Measurements from ENCODE around the gene RICTOR.

The RICTOR gene

GRCh38 chr5:39080597-39081204, 6.5 kb upstream of the RICTOR start:
- no peak for TF ChIP-seq GATA2 (IDR thresholded peaks at IDR 0.05; ENCODE audit: low read depth, low read length)
- TF ChIP-seq GATA3 (IDR thresholded peaks at IDR 0.05; ENCODE audit: low read depth, low read length), result no peak

DNA sequence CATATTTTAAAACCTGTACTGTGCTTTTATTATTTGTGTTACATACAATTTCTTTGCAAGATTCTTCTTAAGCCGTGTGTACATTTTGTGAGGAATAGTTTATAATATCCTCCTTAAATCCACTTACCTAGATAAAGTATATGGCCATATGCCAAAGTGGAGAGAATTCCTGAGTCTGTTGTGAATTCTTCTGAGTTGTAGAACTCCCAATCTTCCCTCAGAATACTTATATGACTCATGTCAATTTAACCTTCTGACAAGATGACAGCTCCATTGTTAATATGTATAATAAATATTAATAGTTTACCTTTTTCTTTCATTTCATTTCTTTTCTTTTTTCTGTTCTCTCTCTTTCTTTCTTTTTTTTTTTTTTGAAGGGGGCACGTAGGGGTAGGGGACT, 6.0 kb upstream of the RICTOR start:
- no peak for TF ChIP-seq GATA3 (IDR thresholded peaks at IDR 0.05; ENCODE audit: low read depth, low read length)
- TF ChIP-seq GATA2 (IDR thresholded peaks at IDR 0.05; ENCODE audit: low read depth, low read length), result no peak

GRCh38 chr5:39079147-39079546, 4.9 kb upstream of the RICTOR start:
- TF ChIP-seq GATA2 (IDR thresholded peaks at IDR 0.05; ENCODE audit: low read depth, low read length), result no peak
- no peak for TF ChIP-seq GATA3 (IDR thresholded peaks at IDR 0.05; ENCODE audit: low read depth, low read length)

DNA sequence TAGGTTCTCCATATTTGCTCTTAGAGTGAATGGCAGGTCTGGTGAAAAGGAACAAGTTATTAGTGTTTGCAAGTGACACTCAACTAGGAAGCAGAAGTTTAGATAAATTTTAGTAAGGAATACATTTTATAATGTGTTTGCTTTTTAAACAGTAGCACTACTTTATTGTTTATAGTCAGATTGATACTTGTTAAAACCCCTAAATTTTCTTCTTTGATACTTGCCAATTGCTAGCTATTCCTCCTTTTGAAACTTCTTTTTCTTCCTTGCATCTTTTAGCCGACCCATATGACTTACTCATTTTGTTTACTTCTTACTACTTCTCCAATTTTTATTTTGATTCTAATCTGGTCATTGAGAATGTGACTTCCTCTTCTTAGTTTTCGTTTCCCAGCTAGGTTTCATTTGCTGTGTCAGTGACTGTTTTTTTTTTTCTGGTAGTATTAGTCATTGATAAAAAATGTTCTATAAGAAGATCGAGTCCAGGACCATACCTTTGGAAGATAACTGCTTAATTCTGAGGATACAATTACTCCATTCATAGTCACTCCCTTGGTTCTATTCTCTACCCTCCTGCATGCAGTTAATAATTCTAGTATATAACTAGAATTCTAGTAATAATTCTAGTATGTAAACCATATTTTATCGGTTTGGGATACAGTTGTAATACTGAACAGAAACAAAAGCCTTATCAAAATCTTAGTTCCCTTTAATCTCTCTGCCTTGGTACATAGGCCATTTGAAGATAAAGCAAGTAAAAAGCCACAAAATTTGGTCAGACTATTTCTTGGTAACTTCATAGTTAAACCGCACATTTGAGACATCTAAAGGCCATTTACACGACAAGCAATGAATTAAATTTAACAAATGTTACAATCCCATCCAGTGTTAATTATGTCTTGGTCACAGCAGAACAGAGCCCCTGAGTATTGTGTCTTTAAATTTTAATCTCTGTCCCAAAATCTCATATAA, 2.8 kb upstream of the RICTOR start:
- no peak for TF ChIP-seq GATA3 (IDR thresholded peaks at IDR 0.05; ENCODE audit: low read depth, low read length)
- no peak for TF ChIP-seq GATA2 (IDR thresholded peaks at IDR 0.05; ENCODE audit: low read depth, low read length)

GRCh38 chr5:39076101-39076756, 2.0 kb upstream of the RICTOR start:
- TF ChIP-seq GATA2 (IDR thresholded peaks at IDR 0.05; ENCODE audit: low read depth, low read length) (no peak), GATA3 (IDR thresholded peaks at IDR 0.05; ENCODE audit: low read depth, low read length) (no peak)

DNA sequence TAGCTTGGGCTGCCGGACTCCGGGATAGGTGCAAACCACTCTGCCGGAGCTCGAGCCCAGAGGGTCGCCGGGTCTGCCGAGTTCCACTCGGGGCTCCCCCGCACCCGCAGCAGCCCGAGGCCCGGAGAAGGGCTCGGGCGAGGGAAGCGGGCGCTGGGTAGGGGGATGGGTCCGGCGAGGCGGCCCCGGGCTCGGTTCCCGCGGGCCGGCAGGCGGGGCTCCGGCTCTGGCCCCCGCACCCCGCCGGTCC, 507 bp downstream of the RICTOR start:
- TF ChIP-seq GATA3 (IDR thresholded peaks at IDR 0.05; ENCODE audit: low read depth, low read length) (no peak), GATA2 (IDR thresholded peaks at IDR 0.05; ENCODE audit: low read depth, low read length) (no peak)

DNA sequence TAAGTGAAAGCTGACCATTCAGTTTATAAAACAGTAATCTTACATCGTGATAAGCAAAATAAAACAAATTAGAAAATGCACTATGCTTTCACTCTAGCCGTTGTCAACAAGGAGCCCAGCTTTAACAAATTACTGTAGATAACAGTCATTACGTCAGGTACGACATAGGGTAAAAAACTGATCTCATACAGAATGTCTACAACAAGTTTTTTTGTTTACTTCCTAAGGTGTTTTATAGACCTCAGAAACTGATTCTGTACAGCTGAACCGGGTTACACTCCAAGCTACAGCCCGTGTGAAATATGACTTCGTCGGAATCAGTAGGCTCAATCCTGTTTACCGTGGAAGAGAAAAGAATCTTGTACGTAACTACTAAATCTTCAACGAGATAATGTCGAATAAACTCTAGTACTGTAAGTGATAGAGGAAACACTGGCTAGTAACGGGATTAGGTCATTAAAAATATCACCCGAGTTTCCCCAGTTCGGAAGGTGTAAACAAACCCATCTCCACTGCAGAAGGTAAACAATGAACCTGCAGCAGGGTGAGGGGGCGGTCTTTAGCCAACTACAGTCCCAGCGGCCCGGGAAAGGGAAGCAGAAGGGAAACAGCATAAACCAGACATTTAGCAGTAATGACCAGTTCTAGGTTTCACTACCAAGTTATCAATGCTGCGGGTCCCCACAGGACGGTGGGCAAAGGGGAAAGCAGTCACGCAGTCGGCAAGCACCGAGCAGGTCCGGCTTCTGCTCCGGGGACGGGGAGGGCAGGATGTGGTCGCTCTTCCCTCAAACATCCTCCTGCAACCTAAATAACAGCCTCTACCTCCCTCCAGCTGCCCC, 1.1 kb downstream of the RICTOR start:
- TF ChIP-seq GATA2 (IDR thresholded peaks at IDR 0.05; ENCODE audit: low read depth, low read length) (no peak), GATA3 (IDR thresholded peaks at IDR 0.05; ENCODE audit: low read depth, low read length) (no peak)

GRCh38 chr5:39068099-39068498, 6.1 kb downstream of the RICTOR start:
- TF ChIP-seq GATA2 (IDR thresholded peaks at IDR 0.05; ENCODE audit: low read depth, low read length), result no peak
- TF ChIP-seq GATA3 (IDR thresholded peaks at IDR 0.05; ENCODE audit: low read depth, low read length), result no peak

DNA sequence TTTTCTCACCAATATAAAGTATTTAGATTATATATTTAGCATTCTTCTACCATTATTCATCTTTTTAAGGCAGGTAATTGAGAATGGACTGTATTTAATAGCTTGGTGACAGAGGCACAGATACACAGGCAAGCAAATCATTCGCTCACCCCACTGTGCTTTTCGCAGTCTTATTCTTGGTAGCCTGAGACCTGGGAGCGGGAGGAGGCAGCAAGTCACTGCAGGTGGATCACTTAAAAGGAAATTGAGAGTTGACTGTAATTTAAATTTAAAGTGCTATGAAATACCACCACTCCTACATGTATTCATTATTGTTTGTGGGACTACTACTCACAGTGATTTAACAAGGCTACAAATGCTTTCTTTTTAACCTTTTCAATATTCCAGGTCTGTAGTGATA, 9.7 kb downstream of the RICTOR start:
- no peak for TF ChIP-seq GATA3 (IDR thresholded peaks at IDR 0.05; ENCODE audit: low read depth, low read length)

DNA sequence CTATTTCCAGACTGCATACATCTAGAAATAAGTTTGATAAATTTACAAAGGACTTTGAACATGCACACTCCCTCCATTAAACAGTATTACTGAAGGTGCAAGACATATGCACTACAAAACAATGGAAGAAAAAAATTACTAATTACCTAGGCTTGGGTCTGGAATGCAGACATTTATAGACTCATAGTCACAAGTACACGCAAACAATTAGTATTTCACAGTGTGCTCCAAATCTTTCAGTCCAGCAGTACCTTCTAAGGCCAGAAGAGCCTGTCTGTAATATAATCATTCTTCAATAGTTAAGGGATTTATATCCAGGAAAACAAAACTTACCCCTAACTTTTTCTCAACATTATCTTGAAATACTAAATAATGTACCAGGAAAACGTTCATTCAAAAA, 11.2 kb downstream of the RICTOR start:
- TF ChIP-seq GATA2 (IDR thresholded peaks at IDR 0.05; ENCODE audit: low read depth, low read length) (no peak), GATA3 (IDR thresholded peaks at IDR 0.05; ENCODE audit: low read depth, low read length) (no peak)

DNA sequence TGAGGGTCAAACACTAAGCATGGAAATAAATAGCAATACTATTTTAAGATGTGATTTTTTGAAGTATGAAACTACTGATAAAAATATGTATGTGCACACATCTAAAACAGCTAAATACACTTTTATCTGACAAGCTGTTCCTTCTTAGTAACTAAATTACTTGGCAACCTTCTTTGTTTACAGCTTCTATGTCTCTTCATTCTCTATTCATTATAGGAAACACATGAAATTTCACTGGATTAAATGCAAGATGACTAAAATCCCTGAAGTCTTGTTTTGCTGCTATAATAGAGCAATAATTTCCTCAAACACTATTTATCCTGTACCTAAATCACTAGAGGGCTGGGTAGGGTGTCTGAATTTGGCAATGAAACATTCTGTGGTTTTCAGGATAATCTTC, 11.7 kb downstream of the RICTOR start:
- TF ChIP-seq GATA3 (IDR thresholded peaks at IDR 0.05; ENCODE audit: low read depth, low read length) (no peak), GATA2 (IDR thresholded peaks at IDR 0.05; ENCODE audit: low read depth, low read length) (no peak)

DNA sequence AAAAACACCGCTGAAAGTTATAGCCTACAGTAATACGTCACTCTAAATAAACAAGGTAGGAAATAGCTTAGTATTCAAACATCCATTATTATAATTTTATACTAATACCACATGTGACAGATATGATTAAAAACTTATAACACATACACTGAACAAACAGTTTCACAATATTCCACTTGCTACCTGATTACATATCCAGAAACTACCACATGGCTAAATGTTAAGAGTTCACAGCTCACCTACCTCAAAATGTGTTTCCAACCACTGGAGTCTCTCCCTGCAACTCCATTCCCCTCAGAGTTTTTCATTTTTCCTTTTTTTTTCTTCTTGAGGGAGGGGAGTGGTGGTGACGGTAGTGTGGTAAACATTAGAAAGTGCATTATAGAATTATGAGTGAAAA, 12.1 kb downstream of the RICTOR start:
- TF ChIP-seq GATA2 (IDR thresholded peaks at IDR 0.05; ENCODE audit: low read depth, low read length) (no peak), GATA3 (IDR thresholded peaks at IDR 0.05; ENCODE audit: low read depth, low read length) (no peak)

GRCh38 chr5:39059064-39059463, 15.1 kb downstream of the RICTOR start:
- TF ChIP-seq GATA3 (IDR thresholded peaks at IDR 0.05; ENCODE audit: low read depth, low read length) (no peak), GATA2 (IDR thresholded peaks at IDR 0.05; ENCODE audit: low read depth, low read length) (no peak)
